ENCODE data around the gene CNDP2.

GRCh38 chr18:74479486-74480148 lies 16.5 kb upstream of the CNDP2 start:
- TF ChIP-seq POLR2AphosphoS5 (IDR thresholded peaks at IDR 0.05; ENCODE audit: low read depth, low read length): no peak
- TF ChIP-seq CTCF (IDR thresholded peaks at IDR 0.05): no peak

All from Panc1 (cell line).